Trophoblast cell (in vitro differentiated cells and primary cell): ENCODE data around the gene PRUNE2.

Experiments used
- DNase-seq, 2 donors: peaks; one replicate each; pipeline ENCODE4 v3.0.0-alpha.2; 2016
- H2AFZ ChIP-seq: 2 replicates; pipeline ENCODE4 v1.6.1; 2013; ENCODE audit warnings: low read length, moderate library complexity, mild to moderate bottlenecking; ENCODE audit not compliant: insufficient read depth, poor library complexity
- H2AK5ac ChIP-seq: 2 replicates; pipeline ENCODE4 v1.6.1; 2013; ENCODE audit warnings: mild to moderate bottlenecking, low read length
- H2BK120ac ChIP-seq: 2 replicates; pipeline ENCODE4 v1.6.1; 2013; ENCODE audit warnings: low read length, mild to moderate bottlenecking, moderate library complexity; ENCODE audit not compliant: insufficient read depth, poor library complexity
- H2BK12ac ChIP-seq: 2 replicates; pipeline ENCODE4 v1.6.1; 2013; ENCODE audit warnings: mild to moderate bottlenecking, low read length, moderate library complexity
- H2BK5ac ChIP-seq: 2 replicates; pipeline ENCODE4 v1.6.1; 2013; ENCODE audit warnings: low read length, low read depth, moderate library complexity, mild to moderate bottlenecking; ENCODE audit not compliant: poor library complexity
- H3K14ac ChIP-seq: 2 replicates; pipeline ENCODE4 v1.6.1; 2013; ENCODE audit warnings: mild to moderate bottlenecking, low read length
- H3K18ac ChIP-seq: 2 replicates; pipeline ENCODE4 v1.6.1; 2013; ENCODE audit warnings: mild to moderate bottlenecking, low read length
- H3K23ac ChIP-seq: 2 replicates; pipeline ENCODE4 v1.6.1; 2013; ENCODE audit warnings: low read length
- H3K27ac ChIP-seq: 2 replicates; pipeline ENCODE4 v1.5.1; 2013; ENCODE audit warnings: low read depth, mild to moderate bottlenecking, inconsistent platforms, low read length, moderate library complexity
- H3K27me3 ChIP-seq: 2 replicates; pipeline ENCODE4 v1.6.1; 2013; ENCODE audit warnings: inconsistent platforms, mild to moderate bottlenecking, low read length, moderate library complexity; ENCODE audit not compliant: insufficient read depth
- H3K36me3 ChIP-seq, 2 experiments: 1 replicate in 1 of 2; 2 replicates in 1 of 2; pipeline ENCODE4 v1.6.1; 2013; ENCODE audit warnings: low read length in 2 of 2, mild to moderate bottlenecking in 2 of 2, moderate library complexity in 1 of 2; ENCODE audit not compliant: insufficient read depth in 2 of 2, control insufficient read depth in 1 of 2
- H3K4ac ChIP-seq: 2 replicates; pipeline ENCODE4 v1.6.1; 2013; ENCODE audit warnings: low read depth, mild to moderate bottlenecking, low read length, moderate library complexity
- H3K4me1 ChIP-seq, 2 experiments: 1 replicate in 1 of 2; 2 replicates in 1 of 2; pipeline ENCODE4 v1.6.1; 2013; ENCODE audit warnings: low read length in 2 of 2, mild to moderate bottlenecking in 2 of 2, moderate library complexity in 1 of 2; ENCODE audit not compliant: insufficient read depth in 2 of 2, control insufficient read depth in 1 of 2
- H3K4me2 ChIP-seq: 2 replicates; pipeline ENCODE4 v1.6.1; 2013; ENCODE audit warnings: inconsistent platforms, mild to moderate bottlenecking, low read length, moderate library complexity
- H3K4me3 ChIP-seq: 2 replicates; pipeline ENCODE4 v1.5.1; 2013; ENCODE audit warnings: mild to moderate bottlenecking, low read depth, low read length, inconsistent platforms
- H3K79me1 ChIP-seq: one replicate; pipeline ENCODE4 v1.6.1; 2013; ENCODE audit warnings: low read length
- H3K79me2 ChIP-seq: 2 replicates; pipeline ENCODE4 v1.6.1; 2013; ENCODE audit warnings: low read length, mild to moderate bottlenecking; ENCODE audit not compliant: control insufficient read depth, insufficient read depth, poor library complexity
- H3K9ac ChIP-seq: 2 replicates; pipeline ENCODE4 v1.6.1; 2013; ENCODE audit warnings: mild to moderate bottlenecking, low read length
- H3K9me3 ChIP-seq: 2 replicates; pipeline ENCODE4 v1.6.1; 2013; ENCODE audit warnings: low read depth, mild to moderate bottlenecking, control low read depth, inconsistent platforms, low read length; ENCODE audit not compliant: insufficient read depth
- H4K12ac ChIP-seq: 2 replicates; pipeline ENCODE4 v1.6.1; 2013; ENCODE audit warnings: low read depth, mild to moderate bottlenecking, low read length, moderate library complexity
- H4K8ac ChIP-seq: 2 replicates; pipeline ENCODE4 v1.6.1; 2013; ENCODE audit warnings: low read depth, mild to moderate bottlenecking, low read length, moderate library complexity
- H4K91ac ChIP-seq: one replicate; pipeline ENCODE4 v1.6.1; 2013; ENCODE audit warnings: low read depth, mild to moderate bottlenecking, low read length, moderate library complexity
- WGBS: extraction: QIAGEN DNeasy Blood & Tissue Kit; methylation state at CpG from one replicate; pipeline ENCODE4 v1.1.7; 2013; ENCODE audit warnings: missing lambda C conversion rate; ENCODE audit not compliant: insufficient read length, insufficient coverage; ENCODE audit errors: extremely low coverage; 5-methylcytosine and 5-hydroxymethylcytosine counted together

Gene PRUNE2

GRCh38 chr9:76927540-76928240, 21.8 kb upstream of the PRUNE2 start:
- H2AFZ ChIP-seq, result no peak overlapping the region
- no peak overlapping the region for H4K8ac ChIP-seq
- H3K4me1 ChIP-seq, result no peaks in the 10 kb centered on the region
- H2AK5ac ChIP-seq, result no peak overlapping the region
- no peak overlapping the region for H3K4me2 ChIP-seq
- H3K18ac ChIP-seq, result no peak overlapping the region
- H2BK5ac ChIP-seq, result no peak overlapping the region
- H2BK120ac ChIP-seq, result no peak overlapping the region
- no peaks in the 10 kb centered on the region for H3K36me3 ChIP-seq
- H3K27me3 ChIP-seq, result no peaks in the 10 kb centered on the region
- no peak overlapping the region for H3K23ac ChIP-seq
- no peak overlapping the region for H3K27ac ChIP-seq
- no peak overlapping the region for H3K4ac ChIP-seq
- H3K9ac ChIP-seq, result no peak overlapping the region
- H3K9me3 ChIP-seq, result peaks cover 2% of the 10 kb centered on the region
- H3K14ac ChIP-seq, result no peak overlapping the region
- peak; percentile 13 to 87 for DNase-seq
- no peak overlapping the region for H2BK12ac ChIP-seq
- no peaks in the 10 kb centered on the region for H3K79me1 ChIP-seq
- no peak overlapping the region for H3K4me3 ChIP-seq
- no peak overlapping the region for H4K91ac ChIP-seq
- WGBS, result 100% methylated on average over 1 of the region's 5 CpGs
- no peaks in the 10 kb centered on the region for H3K79me2 ChIP-seq
- no peak overlapping the region for H4K12ac ChIP-seq

- Histone ChIP-seq H2AFZ (no peak overlapping the region), H3K9ac (no peak overlapping the region), H3K4me3 (no peak overlapping the region), H2BK12ac (no peak overlapping the region), H2BK120ac (no peak overlapping the region), H3K4me1 (no peaks in the 10 kb centered on the region), H3K79me1 (no peaks in the 10 kb centered on the region), H3K4me2 (no peak overlapping the region), H4K8ac (no peak overlapping the region), H3K4ac (no peak overlapping the region), H3K27me3 (no peaks in the 10 kb centered on the region), H3K79me2 (no peaks in the 10 kb centered on the region), H3K23ac (no peak overlapping the region), H3K14ac (no peak overlapping the region), H4K12ac (no peak overlapping the region), H3K27ac (no peak overlapping the region), H4K91ac (no peak overlapping the region), H3K18ac (no peak overlapping the region), H2AK5ac (no peak overlapping the region), H3K9me3 (peaks cover 2% of the 10 kb centered on the region), H3K36me3 (no peaks in the 10 kb centered on the region), H2BK5ac (no peak overlapping the region)
- WGBS, result no CpG with 5 or more reads among the region's 6 CpGs
- DNase-seq, result peak in 1 of 2 donors; percentile 45
These were observed 20.9 kb upstream of the PRUNE2 start for GRCh38 chr9:76926846-76927245.

- Histone ChIP-seq H3K4me3 (no peak overlapping the region), H3K18ac (no peak overlapping the region), H3K27ac (no peak overlapping the region), H2AK5ac (no peak overlapping the region), H3K27me3 (no peaks in the 10 kb centered on the region), H3K9me3 (no peaks in the 10 kb centered on the region), H4K8ac (no peak overlapping the region), H3K23ac (no peak overlapping the region), H4K12ac (no peak overlapping the region), H3K4me2 (no peak overlapping the region), H2BK12ac (no peak overlapping the region), H3K9ac (no peak overlapping the region), H2BK5ac (no peak overlapping the region), H3K36me3 (no peaks in the 10 kb centered on the region), H3K79me1 (no peaks in the 10 kb centered on the region), H3K79me2 (no peaks in the 10 kb centered on the region), H4K91ac (no peak overlapping the region), H2BK120ac (no peak overlapping the region), H2AFZ (no peak overlapping the region), H3K4ac (no peak overlapping the region), H3K14ac (no peak overlapping the region), H3K4me1 (no peaks in the 10 kb centered on the region)
- WGBS, result no CpG with 5 or more reads among the region's 4 CpGs
- DNase-seq, result peak; percentile 25 to 40
These were observed 20.4 kb upstream of the PRUNE2 start for GRCh38 chr9:76926324-76926741.

GRCh38 chr9:76921165-76921564, 15.3 kb upstream of the PRUNE2 start:
- Histone ChIP-seq H2BK120ac (no peak overlapping the region), H2AFZ (no peak overlapping the region), H2BK5ac (no peak overlapping the region), H2BK12ac (no peak overlapping the region), H3K36me3 (no peaks in the 10 kb centered on the region), H3K4me2 (no peak overlapping the region), H3K18ac (no peak overlapping the region), H3K79me1 (no peaks in the 10 kb centered on the region), H4K91ac (no peak overlapping the region), H4K12ac (no peak overlapping the region), H2AK5ac (no peak overlapping the region), H3K4me1 (peaks cover 2 to 3% of the 10 kb centered on the region in 2 experiments), H3K9me3 (no peaks in the 10 kb centered on the region), H3K23ac (no peak overlapping the region), H3K4me3 (no peak overlapping the region), H3K27ac (no peak overlapping the region), H3K4ac (no peak overlapping the region), H3K14ac (no peak overlapping the region), H3K27me3 (no peaks in the 10 kb centered on the region), H3K79me2 (no peaks in the 10 kb centered on the region), H3K9ac (no peak overlapping the region), H4K8ac (no peak overlapping the region)
- no peak for DNase-seq
- whole genome bisulfite sequencing, result no CpG with 5 or more reads among the region's 1 CpG
